GM21717 (cell line): ENCODE measurements around the gene TBL1X.

Source experiments
- ATAC-seq: cut with Tn5 transposase; IDR thresholded peaks from one replicate; pipeline ENCODE4 v1.9.1; 2021; ENCODE audit warnings: mild to moderate bottlenecking, moderate library complexity; ENCODE audit not compliant: unreplicated experiment

TBL1X gene

GRCh38 chrX:9577555-9577954 is 112.7 kb downstream of the TBL1X start:
- no peak for ATAC-seq

GRCh38 chrX:9578083-9578779 is 113.4 kb downstream of the TBL1X start:
- ATAC-seq: no peak

GRCh38 chrX:9581771-9582385 is 117.0 kb downstream of the TBL1X start:
- no peak for ATAC-seq

- no peak for ATAC-seq
These were observed 118.1 kb downstream of the TBL1X start for GRCh38 chrX:9582956-9583355.

GRCh38 chrX:9586992-9587392 is 122.1 kb downstream of the TBL1X start:
- ATAC-seq: no peak

- ATAC-seq: no peak
These were observed 122.8 kb downstream of the TBL1X start for GRCh38 chrX:9587642-9588041.

GRCh38 chrX:9591496-9591895 is 126.6 kb downstream of the TBL1X start:
- no peak for ATAC-seq

- no peak for ATAC-seq
These were observed 128.9 kb downstream of the TBL1X start for GRCh38 chrX:9593756-9594155.

GRCh38 chrX:9595174-9595573 is 130.3 kb downstream of the TBL1X start:
- ATAC-seq: no peak

- no peak for ATAC-seq
These were observed 132.0 kb downstream of the TBL1X start for GRCh38 chrX:9596837-9597236.

- ATAC-seq: no peak
These were observed 132.6 kb downstream of the TBL1X start for GRCh38 chrX:9597361-9598035.

- no peak for ATAC-seq
These were observed 133.5 kb downstream of the TBL1X start for GRCh38 chrX:9598344-9598743.

GRCh38 chrX:9604111-9604907 is 139.5 kb downstream of the TBL1X start:
- no peak for ATAC-seq

- ATAC-seq: no peak
These were observed 140.0 kb downstream of the TBL1X start for GRCh38 chrX:9604908-9605306.

- ATAC-seq: no peak
These were observed 140.6 kb downstream of the TBL1X start for GRCh38 chrX:9605484-9605883.

GRCh38 chrX:9606971-9607370 is 142.1 kb downstream of the TBL1X start:
- ATAC-seq: no peak

GRCh38 chrX:9609499-9609898 is 144.6 kb downstream of the TBL1X start:
- no peak for ATAC-seq

GRCh38 chrX:9609987-9610386 is 145.1 kb downstream of the TBL1X start:
- ATAC-seq: no peak

GRCh38 chrX:9610771-9611392 is 146.0 kb downstream of the TBL1X start:
- no peak for ATAC-seq

GRCh38 chrX:9611436-9612145 is 146.7 kb downstream of the TBL1X start:
- no peak for ATAC-seq
